GM12891 (cell line): ENCODE results near the gene EPB41.

Experiments
- PAX5 ChIP-seq: IDR thresholded peaks from 2 replicates; pipeline ENCODE4 v1.6.1; 2011; ENCODE audit warnings: low read length, moderate library complexity, mild to moderate bottlenecking; ENCODE audit not compliant: insufficient read depth, severe bottlenecking
- POLR2A ChIP-seq: IDR thresholded peaks from 2 replicates; pipeline ENCODE4 v1.6.1; 2011; ENCODE audit warnings: low read depth, low read length, control low read depth
- POLR2AphosphoS5 ChIP-seq: IDR thresholded peaks from 2 replicates; pipeline ENCODE4 v1.6.1; 2011; ENCODE audit warnings: low read depth, low read length, control low read depth
- POU2F2 ChIP-seq: IDR thresholded peaks from 2 replicates; pipeline ENCODE4 v1.6.1; 2011; ENCODE audit warnings: low read depth, mild to moderate bottlenecking, control low read depth, low read length, moderate library complexity
- SPI1 ChIP-seq: IDR thresholded peaks from 2 replicates; pipeline ENCODE4 v1.6.1; 2011; ENCODE audit warnings: low read depth, low read length, control low read depth
- TAF1 ChIP-seq: IDR thresholded peaks from 2 replicates; pipeline ENCODE4 v1.6.1; 2011; ENCODE audit warnings: low read depth, low read length, control low read depth

- TF ChIP-seq POLR2A (no peak), POLR2AphosphoS5 (no peak), TAF1 (no peak), SPI1 (no peak), POU2F2 (no peak), PAX5 (no peak)
Measured at GRCh38 chr1:29083317-29084195, 169.2 kb downstream of the EPB41 start.
